ENCODE measurements around the gene HSDL1. TPM values are rescaled to one million over a fixed set of nuclear protein-coding genes. Genes with fewer than 3 reads are reported as not detected.

HSDL1 gene
- total RNA-seq, 1 experiment from 2014 or later = 34.2 TPM

DNA sequence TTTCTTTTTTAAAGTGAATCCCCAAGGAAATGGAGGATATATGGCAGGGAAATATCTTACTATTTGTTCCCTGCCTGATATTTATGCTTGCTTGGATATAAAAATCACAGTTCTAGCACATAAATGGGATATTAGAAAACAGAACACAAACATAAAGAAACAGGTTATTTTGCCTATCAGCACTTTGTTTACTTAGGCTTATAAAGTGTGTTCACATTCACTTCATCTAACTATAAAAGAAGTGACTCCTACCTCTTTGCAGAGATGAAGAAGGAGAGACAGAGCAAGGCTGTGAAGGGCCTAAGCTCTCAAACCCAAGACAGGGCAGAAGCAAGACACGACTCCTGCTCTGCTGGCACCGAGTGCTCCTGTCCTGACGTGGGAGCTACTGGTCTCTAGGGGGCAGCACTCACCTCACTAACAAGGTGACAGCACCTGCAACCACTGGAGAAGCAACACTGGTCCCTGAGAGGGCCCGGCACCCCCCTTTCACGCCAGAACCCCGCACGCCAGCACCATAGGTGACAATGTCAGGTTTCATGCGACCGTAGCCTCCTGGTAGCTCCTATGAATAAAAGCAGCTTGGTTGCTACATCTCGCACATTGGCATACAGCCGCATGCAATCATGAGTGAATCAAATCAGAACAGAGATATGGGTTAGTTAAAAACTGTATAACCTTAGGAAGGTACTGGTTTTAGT, 60.3 kb downstream of the HSDL1 start:
- H2AK5ac ChIP-seq (ENCODE audit: insufficient read length, low read length) = no peak overlapping the region
- H3K27ac Mint-ChIP-seq = no peak overlapping the region
- WGBS (ENCODE audit: extremely low coverage, insufficient read length, low lambda C conversion rate) = no CpG with 5 or more reads among the region's 11 CpGs
- no peak overlapping the region for H3K4me3 Mint-ChIP-seq
- no peaks in the 10 kb centered on the region for H3K79me1 ChIP-seq (ENCODE audit: insufficient read depth, low read depth, low read length, poor library complexity, severe bottlenecking)
- no peaks in the 10 kb centered on the region for H3K9me3 Mint-ChIP-seq
- H3K56ac ChIP-seq (ENCODE audit: insufficient read length, low read depth, low read length) = no peak overlapping the region
- H3K27ac ChIP-seq (ENCODE audit: insufficient read length, low read depth, low read length) = no peak overlapping the region
- H2BK12ac ChIP-seq (ENCODE audit: insufficient read length, low read depth, low read length) = no peak overlapping the region
- no peak overlapping the region for H3K4ac ChIP-seq (ENCODE audit: low read depth, low read length)
- no peaks in the 10 kb centered on the region for H3K27me3 Mint-ChIP-seq (ENCODE audit: low read depth)
- H4K91ac ChIP-seq (ENCODE audit: insufficient read length, low read depth, low read length) = no peak overlapping the region
- no peak overlapping the region for H4K8ac ChIP-seq (replicated peaks; ENCODE audit: insufficient read length, low read depth, low read length)
- H3K36me3 Mint-ChIP-seq (ENCODE audit: insufficient read depth in 1 of 3, low read depth in 3 of 3) = peaks cover 8 to 77% (median 59%) of the 10 kb centered on the region in 3 experiments; a peak in 6 of 7 replicates
- no peaks in the 10 kb centered on the region for H3K4me1 ChIP-seq (ENCODE audit: insufficient read depth, low read length)
- H2BK120ac ChIP-seq (ENCODE audit: low read depth, low read length, poor library complexity, severe bottlenecking) = no peak overlapping the region
- no peak overlapping the region for H3T11ph ChIP-seq (ENCODE audit: low read length)
- H2AFZ ChIP-seq (ENCODE audit: low read length) = no peak overlapping the region
- no peaks in the 10 kb centered on the region for H3K27me3 ChIP-seq (ENCODE audit: insufficient read depth, low read length)
- no peaks in the 10 kb centered on the region for H3K23me2 ChIP-seq (ENCODE audit: insufficient read length, low read depth, low read length, poor library complexity, severe bottlenecking)
- no peak overlapping the region for H3K18ac ChIP-seq (ENCODE audit: insufficient read length, low read depth, low read length)
- H3K79me2 ChIP-seq (ENCODE audit: insufficient read depth, low read length) = no peaks in the 10 kb centered on the region
- H2BK20ac ChIP-seq (ENCODE audit: low read depth, low read length, poor library complexity, severe bottlenecking) = no peak overlapping the region
- no peak overlapping the region for H3K9ac ChIP-seq (ENCODE audit: extremely low read depth, insufficient read length, low read length)
- H3K9me3 ChIP-seq (ENCODE audit: control insufficient read depth, low read depth, low read length) = no peaks in the 10 kb centered on the region
- no peak overlapping the region for H3K14ac ChIP-seq (ENCODE audit: insufficient read depth, low read length)
- no peak overlapping the region for H3K23ac ChIP-seq (ENCODE audit: insufficient read length, low read depth, low read length)
- no peak overlapping the region for H2BK15ac ChIP-seq (ENCODE audit: low read depth, low read length)
- H3K4me2 ChIP-seq (ENCODE audit: insufficient read depth, insufficient read length, low read length) = no peak overlapping the region
- H2BK5ac ChIP-seq (ENCODE audit: insufficient read length, low read length) = no peak overlapping the region
- peak; percentile 88 for DNase-seq
- no peaks in the 10 kb centered on the region for H3K4me1 Mint-ChIP-seq
- H4K5ac ChIP-seq (ENCODE audit: insufficient read length, low read depth, low read length) = no peak overlapping the region
- peak; percentile 87 for TF ChIP-seq CTCF (conservative IDR thresholded peaks at IDR 0.05)
- no peaks in the 10 kb centered on the region for H4K20me1 ChIP-seq (ENCODE audit: control insufficient read depth, insufficient read depth, insufficient read length)

All from H9 (cell line).